HEK293 (cell line): ENCODE data around the gene BMP2.

Source experiments
- CTCF ChIA-PET: fragments of 350-600 bp; formaldehyde crosslinking; extraction: SDS; loops from one replicate; lab custom pipeline; 2021; ENCODE audit warnings: antibody characterized with exemption; lab: Yijun Ruan, JAX
- POLR2A ChIA-PET: fragments of 300-600 bp; formaldehyde crosslinking; extraction: SDS; loops from one replicate; lab custom pipeline; 2020; ENCODE audit warnings: antibody characterized with exemption, inconsistent platforms; lab: Yijun Ruan, JAX
- H3K27ac ChIP-seq: fragments of 200-500 bp; sonication (Bioruptor generic); 2 replicates; pipeline ENCODE4 v1.5.1; 2014; ENCODE audit warnings: low read depth, low read length, control low read depth, inconsistent platforms; ENCODE audit errors: extremely low read depth
- H3K36me3 ChIP-seq, 2 experiments: fragments of 200-500 bp in 1 of 2; sonication (Bioruptor generic) in 1 of 2; 1 replicate in 1 of 2; 2 replicates in 1 of 2; pipeline ENCODE4 v1.5.1; 2014 to 2017; ENCODE audit warnings: inconsistent platforms in 2 of 2, low read length in 2 of 2; ENCODE audit not compliant: control insufficient read depth in 2 of 2, insufficient read depth in 1 of 2
- H3K4me1 ChIP-seq: fragments of 200-500 bp; sonication (Bioruptor generic); 2 replicates; pipeline ENCODE4 v1.5.1; 2014; ENCODE audit warnings: mild to moderate bottlenecking, low read length, inconsistent platforms; ENCODE audit not compliant: control insufficient read depth, insufficient read depth
- H3K4me3 ChIP-seq: 2 replicates; pipeline ENCODE4 v1.5.1; 2011; ENCODE audit warnings: low read depth, mild to moderate bottlenecking, control low read depth, low read length, moderate library complexity
- H3K9me3 ChIP-seq: fragments of 200-500 bp; sonication (Bioruptor generic); 2 replicates; pipeline ENCODE4 v1.5.1; 2014; ENCODE audit warnings: low read depth, low read length, inconsistent platforms; ENCODE audit not compliant: control insufficient read depth, insufficient read depth
- GLI4 ChIP-seq: fragments of 450-650 bp; formaldehyde crosslinking; IDR thresholded peaks from 2 replicates; pipeline ENCODE4 v1.5.1; 2016; ENCODE audit warnings: missing biosample characterization, missing genetic modification characterization
- GLIS1 ChIP-seq: fragments of 450-650 bp; formaldehyde crosslinking; IDR thresholded peaks from 2 replicates; pipeline ENCODE4 v1.5.1; 2016; ENCODE audit warnings: missing biosample characterization, missing genetic modification characterization
- SP2 ChIP-seq: fragments of 450-650 bp; formaldehyde crosslinking; IDR thresholded peaks from 2 replicates; pipeline ENCODE4 v1.5.1; 2016; ENCODE audit warnings: missing biosample characterization, missing genetic modification characterization
- SP7 ChIP-seq: fragments of 450-650 bp; formaldehyde crosslinking; IDR thresholded peaks from 2 replicates; pipeline ENCODE4 v1.5.1; 2016; ENCODE audit warnings: missing biosample characterization, missing genetic modification characterization
- WT1 ChIP-seq: fragments of 450-650 bp; formaldehyde crosslinking; IDR thresholded peaks from 2 replicates; pipeline ENCODE4 v1.5.1; 2016; ENCODE audit warnings: missing biosample characterization, missing genetic modification characterization
- ZBTB10 ChIP-seq: fragments of 450-650 bp; formaldehyde crosslinking; IDR thresholded peaks from 2 replicates; pipeline ENCODE4 v1.5.1; 2016; ENCODE audit warnings: missing biosample characterization, missing genetic modification characterization
- ZNF10 ChIP-seq: fragments of 450-650 bp; formaldehyde crosslinking; IDR thresholded peaks from 2 replicates; pipeline ENCODE4 v1.5.1; 2017; ENCODE audit warnings: missing biosample characterization, missing genetic modification characterization
- ZNF174 ChIP-seq: fragments of 450-650 bp; formaldehyde crosslinking; IDR thresholded peaks from 2 replicates; pipeline ENCODE4 v1.5.0; 2017; ENCODE audit warnings: missing biosample characterization, mild to moderate bottlenecking, missing genetic modification characterization
- ZNF175 ChIP-seq: fragments of 450-650 bp; formaldehyde crosslinking; IDR thresholded peaks from 2 replicates; pipeline ENCODE4 v1.5.1; 2016; ENCODE audit warnings: missing biosample characterization, missing genetic modification characterization
- ZNF2 ChIP-seq: fragments of 450-650 bp; formaldehyde crosslinking; IDR thresholded peaks from 2 replicates; pipeline ENCODE4 v1.5.1; 2016; ENCODE audit warnings: missing biosample characterization, missing genetic modification characterization
- ZNF202 ChIP-seq: fragments of 450-650 bp; formaldehyde crosslinking; IDR thresholded peaks from 2 replicates; pipeline ENCODE4 v1.5.1; 2016; ENCODE audit warnings: missing biosample characterization, missing genetic modification characterization, borderline replicate concordance
- ZNF239 ChIP-seq: fragments of 450-650 bp; formaldehyde crosslinking; IDR thresholded peaks from 2 replicates; pipeline ENCODE4 v1.5.1; 2016; ENCODE audit warnings: missing biosample characterization, missing genetic modification characterization
- ZNF362 ChIP-seq: fragments of 450-650 bp; formaldehyde crosslinking; IDR thresholded peaks from 2 replicates; pipeline ENCODE4 v1.5.1; 2016; ENCODE audit warnings: missing biosample characterization, missing genetic modification characterization
- ZNF366 ChIP-seq: fragments of 450-650 bp; formaldehyde crosslinking; conservative IDR thresholded peaks from 2 replicates; pipeline ENCODE4 v1.5.1; 2016; ENCODE audit warnings: missing biosample characterization, missing genetic modification characterization
- ZNF37A ChIP-seq: fragments of 450-650 bp; IDR thresholded peaks from 2 replicates; pipeline ENCODE4 v1.5.1; 2018; ENCODE audit warnings: missing biosample characterization, missing genetic modification characterization
- ZNF521 ChIP-seq: fragments of 450-650 bp; formaldehyde crosslinking; IDR thresholded peaks from 2 replicates; pipeline ENCODE4 v1.5.1; 2017; ENCODE audit warnings: missing biosample characterization, mild to moderate bottlenecking, missing genetic modification characterization
- ZNF549 ChIP-seq: fragments of 450-650 bp; IDR thresholded peaks from 2 replicates; pipeline ENCODE4 v1.5.1; 2018; ENCODE audit warnings: missing biosample characterization, missing genetic modification characterization, mild to moderate bottlenecking, inconsistent platforms, moderate library complexity
- ZNF555 ChIP-seq: fragments of 450-650 bp; formaldehyde crosslinking; conservative IDR thresholded peaks from 2 replicates; pipeline ENCODE4 v1.5.1; 2017; ENCODE audit warnings: missing biosample characterization, mild to moderate bottlenecking, missing genetic modification characterization, inconsistent platforms
- ZNF561 ChIP-seq: fragments of 450-650 bp; IDR thresholded peaks from 2 replicates; pipeline ENCODE4 v1.5.1; 2018; ENCODE audit warnings: missing biosample characterization, missing genetic modification characterization, borderline replicate concordance
- ZNF585B ChIP-seq: fragments of 450-650 bp; formaldehyde crosslinking; IDR thresholded peaks from 2 replicates; pipeline ENCODE4 v1.5.1; 2016; ENCODE audit warnings: missing biosample characterization, missing genetic modification characterization
- TF ChIP-seq, protein P1 (sequence below): fragments of 450-650 bp; formaldehyde crosslinking; conservative IDR thresholded peaks from 2 replicates; pipeline ENCODE4 v1.5.1; 2016; ENCODE audit warnings: low read depth, missing biosample characterization, missing genetic modification characterization
- TF ChIP-seq, protein P2 (sequence below): fragments of 450-650 bp; formaldehyde crosslinking; IDR thresholded peaks from 2 replicates; pipeline ENCODE4 v1.5.1; 2017; ENCODE audit warnings: missing biosample characterization, missing genetic modification characterization
- TF ChIP-seq, protein P3 (sequence below): fragments of 450-650 bp; formaldehyde crosslinking; optimal IDR thresholded peaks from 2 replicates; pipeline ENCODE3; 2016; ENCODE audit warnings: missing biosample characterization, mild to moderate bottlenecking, missing genetic modification characterization

BMP2 gene

DNA sequence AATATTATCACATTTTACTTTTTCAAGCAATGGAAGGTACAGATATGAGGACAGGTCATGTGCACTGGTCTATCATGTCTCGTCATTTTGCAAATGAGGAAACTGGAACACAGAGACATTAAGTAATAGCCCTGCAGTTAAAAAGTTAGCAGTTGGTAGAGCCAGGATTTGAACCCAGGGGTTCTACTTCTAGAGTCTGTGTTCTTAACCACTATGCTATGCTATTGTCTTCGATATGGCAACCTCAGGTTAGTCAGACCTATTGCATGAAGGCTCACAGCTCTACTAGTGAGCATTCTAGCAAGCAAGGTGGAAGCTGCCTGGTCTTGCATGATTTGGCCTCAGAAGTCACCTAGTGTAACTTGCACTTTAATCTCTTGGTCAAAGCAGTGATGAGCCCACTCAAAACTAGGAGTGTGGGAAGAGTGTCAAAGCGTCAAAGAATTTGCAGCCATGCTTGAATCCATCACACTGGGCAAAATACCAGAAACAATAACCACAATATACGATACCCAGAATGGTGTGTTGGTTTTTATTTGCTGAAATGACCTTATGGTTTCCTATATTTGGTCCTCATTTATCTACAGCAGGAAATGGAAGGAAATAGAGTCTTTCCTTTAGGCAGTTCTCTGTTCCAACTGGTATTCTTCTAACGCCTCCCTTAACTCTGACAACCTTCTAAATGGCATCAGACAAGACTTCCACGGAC is 20.4 kb upstream of the BMP2 start:
- POLR2A ChIA-PET, result no interaction called here
- H3K9me3 ChIP-seq, result no peaks in the 10 kb centered on the region
- H3K36me3 ChIP-seq, result no peaks in the 10 kb centered on the region
- no peak overlapping the region for H3K27ac ChIP-seq
- CTCF ChIA-PET, result interaction anchor here (0.6 to 1.4 kb wide), 2 partner anchors 15 to 19 kb away, joined by 4 to 9 read pairs; no protein-coding TSS in a partner anchor
- no peaks in the 10 kb centered on the region for H3K4me1 ChIP-seq
- TF ChIP-seq SP7 (tag by site-specific recombination) (no peak), ZNF175 (tag by site-specific recombination) (no peak), ZNF549 (no peak), GLIS1 (tag by site-specific recombination) (no peak), SP2 (no peak), ZNF37A (tag by site-specific recombination) (no peak), ZNF174 (no peak), ZBTB10 (tag by site-specific recombination) (no peak), ZNF521 (tag by site-specific recombination) (no peak), ZNF555 (tag by site-specific recombination) (no peak), ZNF202 (tag by site-specific recombination) (no peak)
- TF ChIP-seq, protein P1, sequence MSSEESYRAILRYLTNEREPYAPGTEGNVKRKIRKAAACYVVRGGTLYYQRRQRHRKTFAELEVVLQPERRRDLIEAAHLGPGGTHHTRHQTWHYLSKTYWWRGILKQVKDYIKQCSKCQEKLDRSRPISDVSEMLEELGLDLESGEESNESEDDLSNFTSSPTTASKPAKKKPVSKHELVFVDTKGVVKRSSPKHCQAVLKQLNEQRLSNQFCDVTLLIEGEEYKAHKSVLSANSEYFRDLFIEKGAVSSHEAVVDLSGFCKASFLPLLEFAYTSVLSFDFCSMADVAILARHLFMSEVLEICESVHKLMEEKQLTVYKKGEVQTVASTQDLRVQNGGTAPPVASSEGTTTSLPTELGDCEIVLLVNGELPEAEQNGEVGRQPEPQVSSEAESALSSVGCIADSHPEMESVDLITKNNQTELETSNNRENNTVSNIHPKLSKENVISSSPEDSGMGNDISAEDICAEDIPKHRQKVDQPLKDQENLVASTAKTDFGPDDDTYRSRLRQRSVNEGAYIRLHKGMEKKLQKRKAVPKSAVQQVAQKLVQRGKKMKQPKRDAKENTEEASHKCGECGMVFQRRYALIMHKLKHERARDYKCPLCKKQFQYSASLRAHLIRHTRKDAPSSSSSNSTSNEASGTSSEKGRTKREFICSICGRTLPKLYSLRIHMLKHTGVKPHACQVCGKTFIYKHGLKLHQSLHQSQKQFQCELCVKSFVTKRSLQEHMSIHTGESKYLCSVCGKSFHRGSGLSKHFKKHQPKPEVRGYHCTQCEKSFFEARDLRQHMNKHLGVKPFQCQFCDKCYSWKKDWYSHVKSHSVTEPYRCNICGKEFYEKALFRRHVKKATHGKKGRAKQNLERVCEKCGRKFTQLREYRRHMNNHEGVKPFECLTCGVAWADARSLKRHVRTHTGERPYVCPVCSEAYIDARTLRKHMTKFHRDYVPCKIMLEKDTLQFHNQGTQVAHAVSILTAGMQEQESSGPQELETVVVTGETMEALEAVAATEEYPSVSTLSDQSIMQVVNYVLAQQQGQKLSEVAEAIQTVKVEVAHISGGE (tag by site-specific recombination), result no peak
- H3K4me3 ChIP-seq, result no peak overlapping the region

- ChIA-PET POLR2A (no interaction called here), CTCF (no interaction called here)
- Histone ChIP-seq H3K4me1 (no peaks in the 10 kb centered on the region), H3K36me3 (no peaks in the 10 kb centered on the region), H3K9me3 (no peaks in the 10 kb centered on the region), H3K27ac (no peak overlapping the region), H3K4me3 (no peak overlapping the region)
- TF ChIP-seq ZNF239 (no peak), ZNF362 (tag by site-specific recombination) (no peak), ZNF2 (tag by site-specific recombination) (no peak), GLI4 (tag by site-specific recombination) (no peak), ZNF10 (tag by site-specific recombination) (no peak), WT1 (tag by site-specific recombination) (no peak), ZNF366 (no peak), ZNF561 (tag by site-specific recombination) (no peak), ZNF585B (tag by site-specific recombination) (no peak)
- TF ChIP-seq, protein P2, sequence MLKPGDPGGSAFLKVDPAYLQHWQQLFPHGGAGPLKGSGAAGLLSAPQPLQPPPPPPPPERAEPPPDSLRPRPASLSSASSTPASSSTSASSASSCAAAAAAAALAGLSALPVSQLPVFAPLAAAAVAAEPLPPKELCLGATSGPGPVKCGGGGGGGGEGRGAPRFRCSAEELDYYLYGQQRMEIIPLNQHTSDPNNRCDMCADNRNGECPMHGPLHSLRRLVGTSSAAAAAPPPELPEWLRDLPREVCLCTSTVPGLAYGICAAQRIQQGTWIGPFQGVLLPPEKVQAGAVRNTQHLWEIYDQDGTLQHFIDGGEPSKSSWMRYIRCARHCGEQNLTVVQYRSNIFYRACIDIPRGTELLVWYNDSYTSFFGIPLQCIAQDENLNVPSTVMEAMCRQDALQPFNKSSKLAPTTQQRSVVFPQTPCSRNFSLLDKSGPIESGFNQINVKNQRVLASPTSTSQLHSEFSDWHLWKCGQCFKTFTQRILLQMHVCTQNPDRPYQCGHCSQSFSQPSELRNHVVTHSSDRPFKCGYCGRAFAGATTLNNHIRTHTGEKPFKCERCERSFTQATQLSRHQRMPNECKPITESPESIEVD (tag by site-specific recombination), result no peak
- TF ChIP-seq, protein P3, sequence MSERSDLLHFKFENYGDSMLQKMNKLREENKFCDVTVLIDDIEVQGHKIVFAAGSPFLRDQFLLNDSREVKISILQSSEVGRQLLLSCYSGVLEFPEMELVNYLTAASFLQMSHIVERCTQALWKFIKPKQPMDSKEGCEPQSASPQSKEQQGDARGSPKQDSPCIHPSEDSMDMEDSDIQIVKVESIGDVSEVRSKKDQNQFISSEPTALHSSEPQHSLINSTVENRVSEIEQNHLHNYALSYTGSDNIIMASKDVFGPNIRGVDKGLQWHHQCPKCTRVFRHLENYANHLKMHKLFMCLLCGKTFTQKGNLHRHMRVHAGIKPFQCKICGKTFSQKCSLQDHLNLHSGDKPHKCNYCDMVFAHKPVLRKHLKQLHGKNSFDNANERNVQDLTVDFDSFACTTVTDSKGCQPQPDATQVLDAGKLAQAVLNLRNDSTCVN, result no peak
Measured at GRCh38 chr20:6750438-6750837, 17.0 kb upstream of the BMP2 start.
